Prostate gland (tissue), 2 donors: Measurements from ENCODE around the gene TBC1D14.

Experiments used
- POLR2A ChIP-seq: fragments of 450-650 bp; IDR thresholded peaks from one replicate; pipeline ENCODE4 v1.6.1; 2016; ENCODE audit warnings: antibody characterized with exemption, mild to moderate bottlenecking
- TF ChIP-seq, protein P1 (sequence below), 4 experiments: fragments of 200-600 bp in 2 of 4; fragments of 450-650 bp in 2 of 4; sonication (generic) in 2 of 4; IDR thresholded peaks; 1 replicate in 3 of 4; 2 replicates in 1 of 4; pipeline ENCODE4 v1.5.1; 2016 to 2019; ENCODE audit warnings: antibody characterized with exemption in 4 of 4, mild to moderate bottlenecking in 2 of 4, moderate library complexity in 2 of 4

DNA sequence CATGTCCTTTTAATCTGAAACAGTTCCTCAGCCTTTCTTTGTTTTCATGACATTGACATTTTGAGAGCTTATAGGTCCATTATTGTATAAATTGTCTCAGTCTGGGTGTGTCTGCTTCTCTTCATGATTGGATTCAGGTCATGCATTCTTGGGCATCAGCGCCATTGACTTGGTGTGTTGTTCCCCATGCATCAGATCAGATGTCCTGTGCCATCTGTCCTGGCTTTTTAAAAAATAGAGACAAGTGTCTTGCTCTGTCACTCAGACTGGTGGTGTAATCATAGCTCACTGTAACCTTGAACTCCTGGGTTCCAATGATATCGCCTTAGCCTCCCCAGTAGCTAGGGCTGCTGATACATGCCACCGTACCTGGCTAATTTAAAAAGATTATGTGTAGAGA, 55.7 kb downstream of the TBC1D14 start:
- TF ChIP-seq, protein P1, sequence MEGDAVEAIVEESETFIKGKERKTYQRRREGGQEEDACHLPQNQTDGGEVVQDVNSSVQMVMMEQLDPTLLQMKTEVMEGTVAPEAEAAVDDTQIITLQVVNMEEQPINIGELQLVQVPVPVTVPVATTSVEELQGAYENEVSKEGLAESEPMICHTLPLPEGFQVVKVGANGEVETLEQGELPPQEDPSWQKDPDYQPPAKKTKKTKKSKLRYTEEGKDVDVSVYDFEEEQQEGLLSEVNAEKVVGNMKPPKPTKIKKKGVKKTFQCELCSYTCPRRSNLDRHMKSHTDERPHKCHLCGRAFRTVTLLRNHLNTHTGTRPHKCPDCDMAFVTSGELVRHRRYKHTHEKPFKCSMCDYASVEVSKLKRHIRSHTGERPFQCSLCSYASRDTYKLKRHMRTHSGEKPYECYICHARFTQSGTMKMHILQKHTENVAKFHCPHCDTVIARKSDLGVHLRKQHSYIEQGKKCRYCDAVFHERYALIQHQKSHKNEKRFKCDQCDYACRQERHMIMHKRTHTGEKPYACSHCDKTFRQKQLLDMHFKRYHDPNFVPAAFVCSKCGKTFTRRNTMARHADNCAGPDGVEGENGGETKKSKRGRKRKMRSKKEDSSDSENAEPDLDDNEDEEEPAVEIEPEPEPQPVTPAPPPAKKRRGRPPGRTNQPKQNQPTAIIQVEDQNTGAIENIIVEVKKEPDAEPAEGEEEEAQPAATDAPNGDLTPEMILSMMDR (IDR thresholded peaks at IDR 0.05): no peak
- TF ChIP-seq POLR2A: no peak
